ENCODE results near the gene SLFN5.
A peak's percentile ranks its signal among the peaks of the same experiment; 100 is the strongest.
"Not testable (repeated sequence)": the region's sequence is repeated elsewhere in the genome, so short reads cannot be mapped to it uniquely, and the experiment has no call there.

SLFN5 gene

GRCh38 chr17:35243561-35244340 is 879 bp downstream of the SLFN5 start:
- no peak for DNase-seq

DNA sequence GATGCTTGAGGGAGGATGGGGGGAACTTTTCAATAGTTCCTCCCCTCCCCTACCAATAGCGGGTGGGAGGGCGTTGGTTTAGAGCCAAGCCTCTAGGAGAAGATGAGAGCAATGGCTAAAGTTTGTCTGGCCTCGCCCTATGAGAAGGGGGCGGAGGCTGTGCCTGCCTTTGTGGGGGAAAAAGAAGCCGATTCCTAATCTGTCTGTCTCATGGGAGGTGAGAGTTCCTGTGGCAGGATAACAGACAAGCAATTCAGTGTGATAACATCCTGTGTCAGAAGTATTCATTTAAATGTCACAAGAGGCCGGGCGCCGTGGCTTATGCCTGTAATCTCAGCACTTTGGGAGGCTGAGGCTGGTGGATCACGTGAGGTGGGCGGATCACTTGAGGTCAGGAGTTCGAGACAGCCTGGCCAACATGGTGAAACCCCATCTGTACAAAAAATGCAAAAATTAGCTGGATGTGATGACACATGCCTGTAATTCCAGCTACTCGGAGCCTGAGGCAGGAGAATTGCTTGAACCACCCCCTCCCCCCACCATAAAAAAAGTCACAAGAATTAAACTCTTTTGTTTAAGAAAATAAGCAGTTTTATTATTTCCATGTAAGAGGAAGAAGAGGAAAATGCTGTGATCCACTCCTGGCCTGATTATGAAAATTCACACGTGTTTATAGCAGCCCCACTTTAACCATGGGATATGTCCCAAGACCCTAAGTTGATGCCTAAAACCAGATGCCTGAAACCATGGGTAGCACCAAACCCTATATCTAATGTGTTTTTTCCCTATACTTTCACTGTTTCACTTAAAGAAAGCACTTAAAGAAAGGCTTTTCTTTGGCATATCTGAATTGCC is 1.7 kb downstream of the SLFN5 start:
- DNase-seq: no peak

DNA sequence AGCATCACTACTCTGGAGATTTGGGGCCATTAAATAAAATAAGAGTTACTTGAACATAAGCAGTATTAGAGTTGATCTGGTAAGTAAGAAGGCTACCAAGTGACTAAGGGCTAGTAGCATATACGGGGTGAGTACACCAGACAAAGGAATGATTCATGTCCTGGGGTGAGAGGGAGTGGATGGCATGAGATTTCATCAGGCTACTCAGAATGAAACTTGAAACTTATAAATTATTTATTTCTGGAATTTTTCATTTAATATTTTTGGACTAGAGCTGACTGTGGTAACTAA is 2.3 kb downstream of the SLFN5 start:
- no peak for DNase-seq

- DNase-seq: no peak
Observed at GRCh38 chr17:35252651-35253050, 9.8 kb downstream of the SLFN5 start.

DNA sequence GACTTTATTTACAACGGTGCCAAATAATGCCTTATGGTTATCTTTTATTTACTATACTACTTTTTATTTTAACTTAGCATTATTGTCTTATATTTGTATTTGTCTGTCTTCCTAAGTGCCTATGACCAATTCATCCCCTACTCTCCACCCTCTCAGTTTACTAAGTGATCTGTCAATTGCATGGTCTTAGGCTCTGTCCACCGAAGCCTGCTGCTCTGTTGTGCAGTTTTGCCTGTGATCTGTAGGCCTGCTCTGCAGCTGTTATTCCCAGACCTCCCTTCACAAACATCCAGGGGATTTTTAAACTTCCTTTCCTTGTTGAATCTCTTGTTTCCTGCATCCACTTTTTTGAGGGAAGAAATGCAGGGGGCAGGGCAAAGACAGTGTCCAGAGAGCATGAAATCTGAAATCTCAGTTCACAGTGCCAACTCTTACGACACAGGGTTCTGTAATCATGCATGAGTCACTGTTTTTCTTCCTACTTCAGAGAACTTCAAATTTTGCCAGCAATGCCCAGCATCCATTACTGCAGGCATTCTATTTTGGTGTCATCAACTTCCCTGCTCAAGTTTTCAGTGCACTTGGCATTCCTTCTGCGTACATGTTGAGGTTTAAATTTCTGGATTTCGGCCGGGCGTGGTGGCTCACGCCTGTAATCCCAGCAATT is 11.4 kb downstream of the SLFN5 start:
- DNase-seq: no peak

DNA sequence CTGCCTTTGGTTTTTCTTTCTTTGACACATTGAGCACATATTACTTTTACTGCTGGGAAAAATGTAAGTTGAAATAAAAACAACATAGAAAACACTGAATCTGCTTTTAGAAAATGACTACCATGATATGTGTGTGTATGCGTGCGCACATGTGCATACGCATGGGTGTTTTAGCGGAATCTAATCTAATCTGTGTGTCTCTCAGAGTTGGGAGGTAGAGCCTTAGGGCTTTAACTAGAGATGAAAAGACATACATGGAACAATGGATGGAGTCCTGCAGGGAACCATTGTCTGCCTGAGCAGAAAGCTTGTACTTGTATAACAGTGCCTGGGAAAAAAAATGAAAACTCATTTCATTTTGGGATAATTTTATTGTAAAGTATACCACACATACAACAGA is 12.4 kb downstream of the SLFN5 start:
- DNase-seq: no peak

DNA sequence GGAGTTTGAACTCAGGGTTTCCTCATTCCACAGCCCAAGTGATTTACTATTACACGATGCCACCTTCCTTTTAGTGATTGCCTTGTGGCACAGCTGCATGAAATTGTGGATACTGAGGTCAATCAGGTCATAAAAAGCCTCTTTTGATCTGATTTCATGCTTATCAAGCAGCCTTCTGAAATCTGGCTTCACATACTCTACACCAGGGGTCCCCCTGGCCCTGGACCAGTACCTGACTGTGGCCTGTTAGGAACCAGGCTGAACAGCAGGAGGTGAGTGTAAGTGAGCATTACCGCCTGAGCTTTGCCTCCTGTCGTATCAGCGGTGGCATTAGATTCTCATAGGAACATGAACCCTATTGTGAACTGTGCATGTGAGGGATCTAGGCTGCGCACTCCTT is 13.8 kb downstream of the SLFN5 start:
- peak; percentile 13 for DNase-seq

DNA sequence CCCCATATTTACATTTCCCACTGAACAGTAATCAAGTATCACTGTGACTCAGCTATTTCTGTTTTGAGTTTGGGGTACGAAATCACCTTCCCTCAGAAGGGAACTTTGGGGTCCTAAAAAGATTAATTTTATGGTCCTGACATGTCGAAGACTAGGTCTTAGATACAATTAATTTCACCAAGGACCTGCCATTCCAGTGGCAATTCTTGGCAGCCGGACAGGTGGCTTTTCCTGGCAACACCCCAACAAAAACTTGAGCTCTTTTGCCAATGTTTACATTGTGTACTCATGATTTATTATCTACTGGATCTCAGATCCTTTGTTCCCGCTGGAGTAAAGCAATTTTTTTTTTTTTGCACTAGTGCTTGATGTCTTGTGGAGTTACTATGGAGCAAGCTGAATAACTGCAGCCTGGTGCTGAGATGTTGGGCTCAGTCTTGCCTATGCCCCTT is 14.4 kb downstream of the SLFN5 start:
- DNase-seq: peak; percentile 12

DNA sequence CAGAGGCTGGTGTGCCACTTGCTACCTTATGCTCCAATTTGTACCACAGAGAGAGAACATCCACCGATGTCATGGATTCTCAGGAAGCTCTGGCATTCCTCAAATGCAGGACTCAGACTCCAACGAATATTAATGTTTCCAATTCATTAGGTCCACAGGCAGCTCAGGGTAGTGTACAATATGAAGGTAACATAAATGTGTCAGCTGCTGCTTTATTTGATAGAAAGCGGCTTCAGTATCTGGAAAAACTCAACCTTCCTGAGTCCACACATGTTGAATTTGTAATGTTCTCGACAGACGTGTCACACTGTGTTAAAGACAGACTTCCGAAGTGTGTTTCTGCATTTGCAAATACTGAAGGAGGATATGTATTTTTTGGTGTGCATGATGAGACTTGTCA is 16.1 kb downstream of the SLFN5 start:
- no peak for DNase-seq

DNA sequence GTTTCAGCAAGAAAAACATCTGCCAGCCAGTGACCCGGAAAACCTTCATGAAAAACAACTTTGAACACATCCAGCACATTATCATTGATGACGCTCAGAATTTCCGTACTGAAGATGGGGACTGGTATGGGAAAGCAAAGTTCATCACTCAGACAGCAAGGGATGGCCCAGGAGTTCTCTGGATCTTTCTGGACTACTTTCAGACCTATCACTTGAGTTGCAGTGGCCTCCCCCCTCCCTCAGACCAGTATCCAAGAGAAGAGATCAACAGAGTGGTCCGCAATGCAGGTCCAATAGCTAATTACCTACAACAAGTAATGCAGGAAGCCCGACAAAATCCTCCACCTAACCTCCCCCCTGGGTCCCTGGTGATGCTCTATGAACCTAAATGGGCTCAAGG is 22.2 kb downstream of the SLFN5 start:
- no peak for DNase-seq

DNA sequence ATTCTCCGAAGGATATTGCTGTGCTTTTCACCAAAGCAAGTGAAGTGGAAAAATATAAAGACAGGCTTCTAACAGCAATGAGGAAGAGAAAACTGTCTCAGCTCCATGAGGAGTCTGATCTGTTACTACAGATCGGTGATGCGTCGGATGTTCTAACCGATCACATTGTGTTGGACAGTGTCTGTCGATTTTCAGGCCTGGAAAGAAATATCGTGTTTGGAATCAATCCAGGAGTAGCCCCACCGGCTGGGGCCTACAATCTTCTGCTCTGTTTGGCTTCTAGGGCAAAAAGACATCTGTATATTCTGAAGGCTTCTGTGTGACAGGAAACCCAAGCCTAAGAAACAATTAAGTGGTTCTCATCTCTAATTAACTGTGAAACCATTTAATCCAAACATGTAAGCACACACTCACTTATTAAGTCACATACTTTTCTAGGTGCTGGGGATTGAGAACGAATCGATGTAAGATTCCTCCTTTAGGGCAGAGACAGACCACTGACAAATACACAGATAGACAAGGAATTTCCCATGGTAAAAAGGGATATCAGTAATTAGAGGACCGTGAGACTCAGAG is 22.8 kb downstream of the SLFN5 start:
- DNase-seq: no peak

DNA sequence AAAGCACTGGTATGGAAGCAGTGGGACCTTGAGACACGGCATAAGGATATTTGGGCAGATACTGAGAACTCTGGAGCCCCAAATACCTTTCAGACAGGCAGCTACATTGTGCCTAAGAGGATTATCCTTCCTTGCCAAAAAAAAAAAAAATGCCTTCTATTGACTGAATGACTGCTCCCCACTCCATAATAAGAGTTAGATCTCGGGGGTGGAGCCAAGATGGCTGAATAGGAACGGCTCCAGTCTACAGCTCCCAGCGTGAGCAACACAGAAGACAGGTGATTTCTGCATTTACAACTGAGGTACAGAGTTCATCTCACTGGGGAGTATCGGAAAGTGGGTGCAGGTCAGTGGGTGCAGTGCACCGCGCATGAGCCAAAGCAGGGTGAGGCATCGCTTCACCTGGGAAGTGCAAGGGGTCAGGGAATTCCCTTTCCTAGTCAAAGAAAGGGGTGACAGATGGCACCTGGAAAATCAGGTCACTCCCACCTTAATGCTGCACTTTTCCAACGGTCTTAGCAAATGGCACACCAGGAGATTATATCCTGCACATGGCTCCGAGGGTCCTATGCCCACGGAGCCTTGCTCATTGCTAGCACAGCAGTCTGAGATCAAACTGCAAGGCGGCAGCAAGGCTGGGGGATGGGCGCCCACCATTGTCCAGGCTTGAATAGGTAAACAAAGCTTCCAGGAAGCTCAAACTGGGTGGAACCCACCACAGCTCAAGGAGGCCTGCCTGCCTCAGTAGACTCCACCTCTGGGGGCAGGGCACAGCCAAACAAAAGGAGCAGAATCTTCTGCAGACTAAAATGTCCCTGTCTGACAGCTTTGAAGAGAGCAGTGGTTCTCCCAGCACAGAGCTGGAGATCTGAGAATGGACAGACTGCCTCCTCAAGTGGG is 31.5 kb downstream of the SLFN5 start:
- DNase-seq: not testable (repeated sequence)

DNA sequence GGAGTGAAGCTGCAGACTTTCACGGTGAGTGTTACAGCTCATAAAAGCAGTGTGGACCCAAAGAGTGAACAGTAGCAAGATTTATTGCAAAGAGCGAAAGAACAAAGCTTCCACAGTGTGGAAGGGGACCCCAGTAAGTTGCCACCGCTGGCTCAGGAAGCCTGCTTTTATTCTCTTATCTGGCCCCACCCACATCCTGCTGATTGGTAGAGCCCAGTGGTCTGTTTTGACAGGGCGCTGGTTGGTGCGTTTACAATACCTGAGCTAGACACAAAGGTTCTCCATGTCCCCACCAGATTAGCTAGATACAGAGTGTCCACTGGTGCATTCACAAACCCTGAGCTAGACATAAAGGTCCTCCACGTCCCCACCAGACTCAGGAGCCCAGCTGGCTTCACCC is 35.6 kb downstream of the SLFN5 start:
- not testable (repeated sequence) for DNase-seq

DNA sequence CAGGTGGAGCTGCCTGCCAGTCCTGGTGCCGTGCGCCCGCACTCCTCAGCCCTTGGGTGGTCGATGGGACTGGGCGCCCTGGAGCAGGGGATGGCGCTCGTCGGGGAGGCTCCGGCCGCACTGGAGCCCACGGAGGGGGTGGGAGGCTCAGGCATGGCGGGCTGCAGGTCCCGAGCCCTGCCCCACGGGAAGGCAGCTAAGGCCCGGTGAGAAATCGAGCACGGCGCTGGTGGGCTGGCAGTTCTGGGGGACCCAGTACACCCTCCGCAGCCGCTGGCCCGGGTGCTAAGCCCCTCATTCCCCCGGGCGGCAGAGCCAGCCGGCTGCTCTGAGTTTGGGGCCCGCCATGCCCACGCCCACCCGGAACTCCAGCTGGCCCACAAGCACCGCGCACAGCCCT is 36.0 kb downstream of the SLFN5 start:
- DNase-seq: not testable (repeated sequence)

GRCh38 chr17:35283767-35284166 is 40.9 kb downstream of the SLFN5 start:
- no peak for DNase-seq

DNA sequence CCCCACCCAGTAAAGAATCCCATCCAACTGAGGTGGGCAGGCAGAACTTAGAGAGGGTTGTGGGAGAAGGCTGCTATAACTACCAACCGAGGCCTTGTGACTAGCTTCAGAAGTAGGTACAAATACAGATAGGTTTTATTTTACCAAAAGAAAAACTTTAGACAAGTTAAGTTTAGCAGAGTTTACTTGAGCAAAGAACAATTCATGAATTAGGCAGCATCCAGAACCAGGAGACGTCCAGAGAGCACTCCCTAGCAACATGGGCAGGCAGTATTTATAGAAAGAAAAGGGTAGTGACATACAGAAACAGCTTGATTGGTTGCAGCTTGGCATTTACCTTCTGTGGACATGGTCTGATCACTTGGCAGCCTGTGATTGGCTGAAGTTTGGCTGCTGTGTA is 42.1 kb downstream of the SLFN5 start:
- DNase-seq: no peak

DNA sequence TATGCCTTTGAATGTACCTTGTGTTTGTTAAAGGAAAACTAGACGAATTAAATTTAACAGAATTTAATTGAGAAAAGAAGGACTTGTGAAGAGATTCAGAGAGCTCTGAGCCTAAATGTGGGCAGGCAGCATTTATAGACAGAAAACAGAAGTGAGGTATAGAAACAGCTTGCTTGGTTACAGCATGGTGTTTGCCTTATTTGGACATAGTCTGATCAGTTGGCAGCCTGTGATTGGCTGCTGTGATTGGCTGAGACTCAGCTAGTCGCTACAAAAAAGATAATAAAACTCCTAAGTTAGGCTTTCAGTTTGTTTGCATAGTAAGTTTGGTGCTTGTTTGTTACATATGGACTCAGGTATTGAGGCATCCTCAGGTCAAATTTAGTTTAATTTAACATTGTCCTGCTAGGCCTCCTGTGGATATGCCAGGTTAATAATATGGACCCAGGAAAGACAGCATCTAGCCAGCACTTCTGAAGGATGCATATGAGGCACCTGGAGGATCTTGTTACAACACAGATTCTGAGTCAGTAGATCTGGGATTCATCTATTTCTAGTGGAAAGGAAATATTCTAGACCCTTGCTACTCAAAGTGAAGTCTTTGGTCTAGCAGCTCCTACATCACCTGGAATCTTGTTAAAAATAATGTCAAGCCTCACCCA is 43.4 kb downstream of the SLFN5 start:
- DNase-seq: no peak

GRCh38 chr17:35287286-35287811 is 44.5 kb downstream of the SLFN5 start:
- no peak for DNase-seq

GRCh38 chr17:35289222-35289621 is 46.4 kb downstream of the SLFN5 start:
- DNase-seq: no peak

GRCh38 chr17:35291802-35292201 is 48.9 kb downstream of the SLFN5 start:
- DNase-seq: no peak

DNA sequence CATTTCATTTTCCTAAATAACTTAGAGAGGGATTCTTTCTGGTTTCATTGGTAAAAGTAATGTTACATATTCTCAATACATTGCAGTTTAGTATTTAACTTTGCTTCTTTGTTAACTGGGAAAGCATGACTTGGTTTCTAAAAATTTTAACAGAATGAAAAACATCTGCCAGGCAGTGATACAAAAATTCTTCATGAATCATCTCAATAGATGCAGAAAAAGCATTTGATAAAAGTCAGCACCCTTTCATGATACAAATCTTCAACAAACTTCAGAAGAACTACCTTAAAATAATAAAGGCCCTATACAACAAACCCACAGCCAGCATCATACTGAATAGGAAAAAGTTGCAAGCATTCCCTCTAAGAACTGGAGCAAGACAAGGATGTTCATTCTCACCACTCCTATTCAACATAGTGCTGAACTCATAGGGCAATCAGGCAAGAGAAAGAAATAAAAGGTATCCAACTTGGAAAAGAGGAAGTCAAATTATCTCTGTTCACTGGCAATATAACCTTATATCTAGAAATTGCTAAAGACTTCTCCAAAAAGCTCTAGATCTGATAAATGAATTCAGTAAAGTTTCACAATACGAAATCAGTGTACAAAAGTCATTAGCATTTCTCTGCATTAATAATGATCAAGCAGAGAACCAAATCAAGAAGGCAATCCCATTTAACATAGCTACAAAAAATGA is 50.4 kb downstream of the SLFN5 start:
- DNase-seq: no peak
